ENCODE measurements around the gene MITF. TPM values are rescaled to one million over a fixed set of nuclear protein-coding genes. Genes with fewer than 3 reads are reported as not detected.

MITF gene
- total RNA-seq, 1 experiment from 2014 or later: 1.9 TPM

GRCh38 chr3:69768438-69768837 lies 29.2 kb downstream of the MITF start:
- no peak overlapping the region for H3K9ac ChIP-seq (ENCODE audit: low read length)
- intact Hi-C loops (cut with micrococcal nuclease): no loop called here
- H3K4me3 ChIP-seq (replicated peaks in 1 of 2; ENCODE audit: low read depth in 1 of 2, low read length in 2 of 2): no peak overlapping the region
- no peaks in the 10 kb centered on the region for H3K9me3 ChIP-seq (ENCODE audit: control insufficient read depth in 1 of 2, insufficient read depth in 1 of 2, low read depth in 1 of 2, low read length in 2 of 2)
- H3K27me3 ChIP-seq (ENCODE audit: insufficient read depth, low read length): no peaks in the 10 kb centered on the region
- H3K36me3 ChIP-seq (ENCODE audit: control insufficient read depth in 1 of 2, insufficient read depth in 2 of 2, low read length in 2 of 2): no peaks in the 10 kb centered on the region
- H3K27ac ChIP-seq (ENCODE audit: low read depth, low read length): no peak overlapping the region
- H3K4me1 ChIP-seq (ENCODE audit: control insufficient read depth in 1 of 2, insufficient read depth in 2 of 2, low read length in 2 of 2): peaks cover 0 to 4% of the 10 kb centered on the region in 2 experiments; a peak in 1 of 4 replicates
- TF ChIP-seq EGR1 (IDR thresholded peaks at IDR 0.05; ENCODE audit: low read depth) (no peak), JUND (IDR thresholded peaks at IDR 0.05) (no peak), FOSL1 (IDR thresholded peaks at IDR 0.05; ENCODE audit: low read depth) (no peak), POLR2A (IDR thresholded peaks at IDR 0.05; ENCODE audit: borderline replicate concordance, extremely low read depth, insufficient read depth, insufficient read length) (no peak), CBX3 (IDR thresholded peaks at IDR 0.05; ENCODE audit: low read depth) (no peak), REST (IDR thresholded peaks at IDR 0.05; ENCODE audit: low read depth) (no peak)
- ChIA-PET CTCF (no interaction called here), POLR2A (no interaction called here), RAD21 (ENCODE audit: low non-redundant PET in 1 of 2, low total read pairs in 2 of 2, uncharacterized antibody in 2 of 2, unreplicated experiment in 2 of 2) (no interaction called here)
- no TSS peak for BruUV-seq (replicated peaks)
- no peak for DNase-seq (ENCODE audit: low read depth, low spot score)
- no peaks in the 10 kb centered on the region for H3K9me2 ChIP-seq (ENCODE audit: insufficient read depth)
- H3K79me2 ChIP-seq (ENCODE audit: insufficient read depth, low read length): no peaks in the 10 kb centered on the region
- no peak overlapping the region for H3K4me2 ChIP-seq (ENCODE audit: low read length)
- no peak for ATAC-seq
- H2AFZ ChIP-seq (ENCODE audit: low read depth, low read length, poor library complexity, severe bottlenecking): no peak overlapping the region
- H4K20me1 ChIP-seq (ENCODE audit: insufficient read depth): no peaks in the 10 kb centered on the region

DNA sequence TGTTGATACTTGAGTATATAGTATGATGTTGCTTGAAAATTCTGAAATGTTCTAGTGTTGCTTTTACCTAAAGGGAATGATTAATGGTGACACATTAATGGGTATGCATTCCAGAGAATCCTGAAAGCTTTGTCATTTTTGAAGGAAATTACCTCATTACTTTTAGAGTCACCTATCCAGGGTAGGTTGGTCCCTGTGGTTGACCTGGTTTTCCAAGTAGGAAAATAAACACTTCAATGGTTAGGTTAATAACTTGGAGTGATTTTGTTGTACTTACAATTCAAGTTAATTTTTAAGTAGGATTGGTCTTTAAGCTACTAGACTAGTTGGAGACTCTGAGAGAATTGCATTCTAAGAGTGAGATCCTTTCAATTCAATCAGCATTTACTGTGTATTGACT lies 31.0 kb downstream of the MITF start:
- no peak overlapping the region for H2AFZ ChIP-seq (ENCODE audit: low read depth, low read length, poor library complexity, severe bottlenecking)
- DNase-seq (ENCODE audit: low read depth, low spot score) (no peak), ATAC-seq (no peak)
- no peaks in the 10 kb centered on the region for H3K9me2 ChIP-seq (ENCODE audit: insufficient read depth)
- H3K4me1 ChIP-seq (ENCODE audit: control insufficient read depth in 1 of 2, insufficient read depth in 2 of 2, low read length in 2 of 2): peaks cover 0 to 4% of the 10 kb centered on the region in 2 experiments; a peak in 1 of 4 replicates
- no peaks in the 10 kb centered on the region for H3K9me3 ChIP-seq (ENCODE audit: control insufficient read depth in 1 of 2, insufficient read depth in 1 of 2, low read depth in 1 of 2, low read length in 2 of 2)
- H3K36me3 ChIP-seq (ENCODE audit: control insufficient read depth in 1 of 2, insufficient read depth in 2 of 2, low read length in 2 of 2): no peaks in the 10 kb centered on the region
- no peak overlapping the region for H3K4me2 ChIP-seq (ENCODE audit: low read length)
- no peaks in the 10 kb centered on the region for H3K79me2 ChIP-seq (ENCODE audit: insufficient read depth, low read length)
- RAD21 ChIA-PET (ENCODE audit: low non-redundant PET in 1 of 2, low total read pairs in 2 of 2, uncharacterized antibody in 2 of 2, unreplicated experiment in 2 of 2): no interaction called here
- H3K9ac ChIP-seq (ENCODE audit: low read length): no peak overlapping the region
- no peak overlapping the region for H3K27ac ChIP-seq (ENCODE audit: low read depth, low read length)
- no TSS peak for BruUV-seq (replicated peaks)
- CTCF ChIA-PET: no interaction called here
- no peaks in the 10 kb centered on the region for H3K27me3 ChIP-seq (ENCODE audit: insufficient read depth, low read length)
- TF ChIP-seq, protein P1, sequence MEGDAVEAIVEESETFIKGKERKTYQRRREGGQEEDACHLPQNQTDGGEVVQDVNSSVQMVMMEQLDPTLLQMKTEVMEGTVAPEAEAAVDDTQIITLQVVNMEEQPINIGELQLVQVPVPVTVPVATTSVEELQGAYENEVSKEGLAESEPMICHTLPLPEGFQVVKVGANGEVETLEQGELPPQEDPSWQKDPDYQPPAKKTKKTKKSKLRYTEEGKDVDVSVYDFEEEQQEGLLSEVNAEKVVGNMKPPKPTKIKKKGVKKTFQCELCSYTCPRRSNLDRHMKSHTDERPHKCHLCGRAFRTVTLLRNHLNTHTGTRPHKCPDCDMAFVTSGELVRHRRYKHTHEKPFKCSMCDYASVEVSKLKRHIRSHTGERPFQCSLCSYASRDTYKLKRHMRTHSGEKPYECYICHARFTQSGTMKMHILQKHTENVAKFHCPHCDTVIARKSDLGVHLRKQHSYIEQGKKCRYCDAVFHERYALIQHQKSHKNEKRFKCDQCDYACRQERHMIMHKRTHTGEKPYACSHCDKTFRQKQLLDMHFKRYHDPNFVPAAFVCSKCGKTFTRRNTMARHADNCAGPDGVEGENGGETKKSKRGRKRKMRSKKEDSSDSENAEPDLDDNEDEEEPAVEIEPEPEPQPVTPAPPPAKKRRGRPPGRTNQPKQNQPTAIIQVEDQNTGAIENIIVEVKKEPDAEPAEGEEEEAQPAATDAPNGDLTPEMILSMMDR (IDR thresholded peaks at IDR 0.05 in 2 of 3, conservative IDR thresholded peaks at IDR 0.05 in 1 of 3; ENCODE audit: borderline replicate concordance in 1 of 3, insufficient read depth in 1 of 3, low read depth in 2 of 3, low read length in 2 of 3): no peak
- TF ChIP-seq ELF1 (IDR thresholded peaks at IDR 0.05; ENCODE audit: borderline replicate concordance, low read depth) (no peak), ZFX (IDR thresholded peaks at IDR 0.05) (no peak), SRF (IDR thresholded peaks at IDR 0.05; ENCODE audit: low read depth) (no peak), EGR1 (IDR thresholded peaks at IDR 0.05; ENCODE audit: low read depth) (no peak), YY1 (IDR thresholded peaks at IDR 0.05; ENCODE audit: extremely low read depth, insufficient replicate concordance, low read depth, low read length) (no peak)
- POLR2A ChIA-PET: no interaction called here
- H4K20me1 ChIP-seq (ENCODE audit: insufficient read depth): no peaks in the 10 kb centered on the region
- intact Hi-C loops (cut with micrococcal nuclease): no loop called here
- H3K4me3 ChIP-seq (replicated peaks in 1 of 2; ENCODE audit: low read depth in 1 of 2, low read length in 2 of 2): no peak overlapping the region

Data from HCT116 (cell line).